Measurements from ENCODE around the gene NUP214.
A peak's percentile ranks its signal among the peaks of the same experiment; 100 is the strongest.

Gene NUP214

GRCh38 chr9:131120620-131121228 lies 4.7 kb upstream of the NUP214 start:
- Mint-ChIP-seq H3K36me3 (ENCODE audit: low read depth) (peaks cover 5% of the 10 kb centered on the region), H3K27me3 (ENCODE audit: low read depth) (peaks cover 8% of the 10 kb centered on the region), H3K4me3 (no peak overlapping the region), H3K27ac (no peak overlapping the region), H3K4me1 (ENCODE audit: low read depth) (peaks cover 8% of the 10 kb centered on the region), H3K9me3 (no peaks in the 10 kb centered on the region)

GRCh38 chr9:131121346-131121745 lies 4.0 kb upstream of the NUP214 start:
- H3K27ac Mint-ChIP-seq: no peak overlapping the region
- no peak overlapping the region for H3K4me3 Mint-ChIP-seq
- H3K9me3 Mint-ChIP-seq: no peaks in the 10 kb centered on the region
- peaks cover 13% of the 10 kb centered on the region for H3K4me1 Mint-ChIP-seq (ENCODE audit: low read depth)
- peaks cover 8% of the 10 kb centered on the region for H3K36me3 Mint-ChIP-seq (ENCODE audit: low read depth)
- peaks cover 8% of the 10 kb centered on the region for H3K27me3 Mint-ChIP-seq (ENCODE audit: low read depth)

- peaks cover 8% of the 10 kb centered on the region for H3K27me3 Mint-ChIP-seq (ENCODE audit: low read depth)
- peaks cover 13% of the 10 kb centered on the region for H3K4me1 Mint-ChIP-seq (ENCODE audit: low read depth)
- no peaks in the 10 kb centered on the region for H3K9me3 Mint-ChIP-seq
- no peak overlapping the region for H3K4me3 Mint-ChIP-seq
- H3K27ac Mint-ChIP-seq: no peak overlapping the region
- peaks cover 8% of the 10 kb centered on the region for H3K36me3 Mint-ChIP-seq (ENCODE audit: low read depth)
Observed at GRCh38 chr9:131122158-131122557, 3.2 kb upstream of the NUP214 start.

GRCh38 chr9:131125038-131125287 lies 423 bp upstream of the NUP214 start:
- Mint-ChIP-seq H3K9me3 (no peaks in the 10 kb centered on the region), H3K4me3 (peak overlapping the region; percentile 99), H3K27ac (peak overlapping the region; percentile 98), H3K36me3 (ENCODE audit: low read depth) (peaks cover 26% of the 10 kb centered on the region), H3K4me1 (ENCODE audit: low read depth) (peaks cover 24% of the 10 kb centered on the region), H3K27me3 (ENCODE audit: low read depth) (peaks cover 3% of the 10 kb centered on the region)

- Mint-ChIP-seq H3K9me3 (no peaks in the 10 kb centered on the region), H3K4me1 (ENCODE audit: low read depth) (peaks cover 24% of the 10 kb centered on the region), H3K36me3 (ENCODE audit: low read depth) (peaks cover 31% of the 10 kb centered on the region), H3K4me3 (peak overlapping the region; percentile 99), H3K27ac (peak overlapping the region; percentile 98), H3K27me3 (ENCODE audit: low read depth) (peaks cover 3% of the 10 kb centered on the region)
Observed at GRCh38 chr9:131126059-131126426, 657 bp downstream of the NUP214 start.

- Mint-ChIP-seq H3K4me3 (no peak overlapping the region), H3K36me3 (ENCODE audit: low read depth) (peaks cover 41% of the 10 kb centered on the region), H3K27me3 (ENCODE audit: low read depth) (no peaks in the 10 kb centered on the region)
Observed at GRCh38 chr9:131129183-131129582, 3.8 kb downstream of the NUP214 start.

GRCh38 chr9:131138676-131139075 lies 13.3 kb downstream of the NUP214 start:
- peaks cover 45% of the 10 kb centered on the region for H3K36me3 Mint-ChIP-seq (ENCODE audit: low read depth)

More at GRCh38 chr9:131129183-131129582, 3.8 kb downstream of the NUP214 start:
- no peak overlapping the region for H3K27ac Mint-ChIP-seq
- H3K9me3 Mint-ChIP-seq: no peaks in the 10 kb centered on the region
- peaks cover 24% of the 10 kb centered on the region for H3K4me1 Mint-ChIP-seq (ENCODE audit: low read depth)

GRCh38 chr9:131140112-131140511 lies 14.7 kb downstream of the NUP214 start:
- Mint-ChIP-seq H3K9me3 (no peaks in the 10 kb centered on the region), H3K4me1 (ENCODE audit: low read depth) (no peaks in the 10 kb centered on the region), H3K27ac (no peak overlapping the region), H3K4me3 (no peak overlapping the region), H3K36me3 (ENCODE audit: low read depth) (peaks cover 46% of the 10 kb centered on the region), H3K27me3 (ENCODE audit: low read depth) (no peaks in the 10 kb centered on the region)

More at GRCh38 chr9:131138676-131139075, 13.3 kb downstream of the NUP214 start:
- Mint-ChIP-seq H3K4me1 (ENCODE audit: low read depth) (no peaks in the 10 kb centered on the region), H3K4me3 (no peak overlapping the region), H3K27me3 (ENCODE audit: low read depth) (no peaks in the 10 kb centered on the region), H3K27ac (no peak overlapping the region), H3K9me3 (no peaks in the 10 kb centered on the region)

- no peak overlapping the region for H3K27ac Mint-ChIP-seq
- H3K36me3 Mint-ChIP-seq (ENCODE audit: low read depth): peaks cover 50% of the 10 kb centered on the region
- no peak overlapping the region for H3K4me3 Mint-ChIP-seq
- no peaks in the 10 kb centered on the region for H3K27me3 Mint-ChIP-seq (ENCODE audit: low read depth)
- no peaks in the 10 kb centered on the region for H3K9me3 Mint-ChIP-seq
- no peaks in the 10 kb centered on the region for H3K4me1 Mint-ChIP-seq (ENCODE audit: low read depth)
Observed at GRCh38 chr9:131140550-131140949, 15.2 kb downstream of the NUP214 start.

- Mint-ChIP-seq H3K4me1 (ENCODE audit: low read depth) (no peaks in the 10 kb centered on the region), H3K36me3 (ENCODE audit: low read depth) (peaks cover 47% of the 10 kb centered on the region), H3K27ac (no peak overlapping the region), H3K9me3 (no peaks in the 10 kb centered on the region), H3K4me3 (no peak overlapping the region), H3K27me3 (ENCODE audit: low read depth) (no peaks in the 10 kb centered on the region)
Observed at GRCh38 chr9:131142160-131142559, 16.8 kb downstream of the NUP214 start.

GRCh38 chr9:131144201-131144600 lies 18.8 kb downstream of the NUP214 start:
- H3K27me3 Mint-ChIP-seq (ENCODE audit: low read depth): no peaks in the 10 kb centered on the region
- H3K4me3 Mint-ChIP-seq: no peak overlapping the region
- H3K9me3 Mint-ChIP-seq: no peaks in the 10 kb centered on the region
- no peak overlapping the region for H3K27ac Mint-ChIP-seq
- peaks cover 55% of the 10 kb centered on the region for H3K36me3 Mint-ChIP-seq (ENCODE audit: low read depth)
- no peaks in the 10 kb centered on the region for H3K4me1 Mint-ChIP-seq (ENCODE audit: low read depth)

- no peak overlapping the region for H3K27ac Mint-ChIP-seq
- peaks cover 55% of the 10 kb centered on the region for H3K36me3 Mint-ChIP-seq (ENCODE audit: low read depth)
Observed at GRCh38 chr9:131145245-131145644, 19.9 kb downstream of the NUP214 start.

GRCh38 chr9:131146186-131146585 lies 20.8 kb downstream of the NUP214 start:
- Mint-ChIP-seq H3K9me3 (no peaks in the 10 kb centered on the region), H3K4me3 (no peak overlapping the region), H3K27me3 (ENCODE audit: low read depth) (no peaks in the 10 kb centered on the region), H3K27ac (no peak overlapping the region), H3K36me3 (ENCODE audit: low read depth) (peaks cover 51% of the 10 kb centered on the region), H3K4me1 (ENCODE audit: low read depth) (no peaks in the 10 kb centered on the region)

More at GRCh38 chr9:131145245-131145644, 19.9 kb downstream of the NUP214 start:
- H3K9me3 Mint-ChIP-seq: no peaks in the 10 kb centered on the region
- H3K4me1 Mint-ChIP-seq (ENCODE audit: low read depth): no peaks in the 10 kb centered on the region
- H3K4me3 Mint-ChIP-seq: no peak overlapping the region
- H3K27me3 Mint-ChIP-seq (ENCODE audit: low read depth): no peaks in the 10 kb centered on the region

GRCh38 chr9:131148276-131148675 lies 22.9 kb downstream of the NUP214 start:
- H3K9me3 Mint-ChIP-seq: no peaks in the 10 kb centered on the region
- no peaks in the 10 kb centered on the region for H3K4me1 Mint-ChIP-seq (ENCODE audit: low read depth)
- no peak overlapping the region for H3K4me3 Mint-ChIP-seq
- H3K27me3 Mint-ChIP-seq (ENCODE audit: low read depth): no peaks in the 10 kb centered on the region
- H3K36me3 Mint-ChIP-seq (ENCODE audit: low read depth): peaks cover 52% of the 10 kb centered on the region
- H3K27ac Mint-ChIP-seq: no peak overlapping the region

GRCh38 chr9:131148966-131149687 lies 23.7 kb downstream of the NUP214 start:
- Mint-ChIP-seq H3K4me1 (ENCODE audit: low read depth) (no peaks in the 10 kb centered on the region), H3K27ac (no peak overlapping the region), H3K36me3 (ENCODE audit: low read depth) (peaks cover 55% of the 10 kb centered on the region), H3K9me3 (no peaks in the 10 kb centered on the region), H3K4me3 (no peak overlapping the region), H3K27me3 (ENCODE audit: low read depth) (no peaks in the 10 kb centered on the region)
